Activated CD8-positive, alpha-beta memory T cell treated with anti-CD3 and anti-CD28 coated beads for 1 hour (primary cell): ENCODE measurements around the gene CROCC2.

Source experiments
- DNase-seq, 2 donors: peaks; one replicate each; pipeline ENCODE4 v3.0.0-alpha.2; 2020; ENCODE audit warnings: low read depth in 1 of 2; ENCODE audit errors: extremely low read depth in 1 of 2

The CROCC2 gene

DNA sequence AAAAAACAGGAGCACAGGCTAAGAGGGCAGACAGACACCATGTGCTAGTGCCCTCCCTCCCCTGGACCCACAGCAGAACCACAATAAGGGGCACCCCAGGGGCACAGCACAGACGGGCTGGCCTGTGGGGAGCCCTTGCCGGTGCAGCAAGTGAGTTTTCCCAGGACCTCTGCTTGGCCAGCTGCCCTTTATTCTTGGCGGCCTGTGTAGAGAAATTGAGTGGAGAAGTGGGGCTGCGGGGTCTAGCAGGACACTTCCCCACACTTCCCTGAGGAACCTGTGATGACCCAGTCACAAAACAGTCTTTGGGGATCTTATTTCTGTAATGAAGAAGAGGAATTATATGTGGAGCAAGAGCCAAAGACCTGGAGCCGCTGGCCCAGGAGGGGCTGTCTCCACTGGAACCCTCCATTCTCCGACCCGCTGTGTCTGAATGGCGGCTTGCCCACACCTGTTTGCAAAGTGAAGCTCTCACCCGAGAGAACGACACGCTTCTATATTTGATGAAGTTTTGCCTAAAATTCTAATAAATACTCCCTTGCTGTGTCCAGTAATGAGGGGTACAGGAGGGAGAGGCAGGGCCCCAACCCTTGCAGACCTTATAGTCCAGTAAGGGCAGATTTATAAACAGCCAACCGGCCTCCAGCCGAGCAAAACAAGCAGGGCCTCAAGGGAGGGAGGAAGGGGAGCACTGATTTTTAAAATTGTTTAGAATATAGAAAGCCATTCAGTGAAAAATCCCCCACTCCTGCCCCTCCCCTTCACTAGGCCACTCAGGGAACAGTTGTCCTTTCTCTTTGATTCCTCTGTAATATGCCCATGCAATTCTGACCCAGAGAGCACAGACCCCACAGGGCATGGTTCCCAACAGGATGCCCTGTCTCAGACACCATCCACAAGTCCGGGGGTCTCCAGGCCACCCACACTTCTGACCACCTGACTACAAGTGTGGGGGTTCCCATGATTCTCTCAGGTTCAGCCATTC, 47.6 kb downstream of the CROCC2 start:
- no peak for DNase-seq

- DNase-seq = no peak
Measured at GRCh38 chr2:240954436-240955305, 48.5 kb downstream of the CROCC2 start.

GRCh38 chr2:240955306-240956170, 49.4 kb downstream of the CROCC2 start:
- DNase-seq = no peak

- no peak for DNase-seq
Measured at GRCh38 chr2:240956171-240956934, 50.2 kb downstream of the CROCC2 start.

- no peak for DNase-seq
Measured at GRCh38 chr2:240956935-240957655, 51.0 kb downstream of the CROCC2 start.

DNA sequence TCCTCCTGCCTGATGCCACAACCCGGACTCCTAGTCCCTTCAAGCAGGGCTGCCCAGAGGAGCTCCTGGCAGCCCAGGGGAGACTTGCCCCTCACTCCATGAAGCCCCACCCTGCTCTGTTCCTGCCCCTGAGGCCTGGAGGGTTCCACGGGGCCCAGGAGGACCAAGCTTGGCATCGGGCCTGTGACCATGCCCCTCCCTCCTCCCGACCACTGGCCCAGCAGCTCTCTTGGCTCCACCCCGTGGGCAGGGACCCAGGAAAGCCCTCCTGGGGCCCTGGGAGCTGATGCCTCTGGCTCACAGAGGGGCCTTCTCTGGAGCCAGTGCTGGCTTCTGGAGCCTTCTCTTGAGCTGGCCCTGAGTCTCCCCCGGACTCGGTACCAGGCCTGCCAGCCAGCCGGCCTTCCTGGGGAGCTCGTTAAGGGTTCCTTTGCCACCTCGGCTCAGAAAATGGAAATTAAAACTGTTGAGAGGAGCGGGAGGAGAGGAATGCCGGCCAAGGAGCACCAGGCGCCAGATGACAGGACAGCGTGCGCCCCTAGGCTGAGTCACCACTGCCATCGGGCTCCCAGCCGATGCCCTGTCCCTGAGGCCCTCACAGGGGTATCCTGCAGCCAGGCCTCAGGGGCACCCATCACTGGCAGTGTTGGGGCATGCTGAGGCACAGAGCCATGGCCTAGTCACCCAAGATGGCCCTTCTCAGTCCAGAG, 51.7 kb downstream of the CROCC2 start:
- no peak for DNase-seq

DNA sequence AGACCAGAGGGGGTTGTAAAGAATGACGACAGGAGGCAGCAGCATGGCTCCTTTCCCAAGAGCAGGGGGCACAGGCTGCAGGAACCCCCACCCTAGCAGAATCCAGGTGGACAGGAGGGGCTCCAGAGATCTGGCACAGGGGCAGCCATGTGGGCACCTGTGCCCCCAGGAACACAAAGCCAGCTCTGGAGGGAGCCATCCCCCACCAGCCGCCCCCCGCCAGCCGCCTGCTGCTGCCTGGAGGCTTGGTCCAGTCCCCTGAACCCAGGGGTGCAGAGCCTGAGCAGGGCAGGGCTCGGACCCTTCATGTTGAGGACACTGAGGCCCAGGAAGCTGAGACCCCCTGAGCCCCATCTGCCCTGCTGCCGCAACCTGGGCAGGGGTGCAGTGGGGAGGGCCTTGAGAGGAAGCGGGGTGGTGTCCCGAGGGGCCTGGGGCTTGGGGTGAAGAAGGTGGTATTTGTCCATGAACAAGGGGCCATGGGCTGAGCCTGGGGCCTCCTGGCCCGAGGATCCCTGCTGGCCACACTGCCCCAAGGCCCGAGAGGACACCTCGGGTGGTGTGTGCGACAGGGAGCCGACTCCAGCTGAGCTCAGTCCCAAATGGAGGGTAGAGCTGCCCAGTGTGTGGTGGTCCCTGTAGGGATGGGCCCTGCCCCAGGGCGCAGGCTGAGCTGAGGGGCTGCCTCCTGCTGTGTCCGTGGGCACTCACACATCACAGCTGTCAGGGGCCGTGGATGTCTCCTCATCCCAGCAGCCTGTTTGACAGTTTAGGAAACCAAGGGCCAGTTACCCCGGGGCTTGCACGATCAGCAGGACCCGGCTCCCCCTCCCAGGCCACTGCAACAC, 52.5 kb downstream of the CROCC2 start:
- DNase-seq = no peak

DNA sequence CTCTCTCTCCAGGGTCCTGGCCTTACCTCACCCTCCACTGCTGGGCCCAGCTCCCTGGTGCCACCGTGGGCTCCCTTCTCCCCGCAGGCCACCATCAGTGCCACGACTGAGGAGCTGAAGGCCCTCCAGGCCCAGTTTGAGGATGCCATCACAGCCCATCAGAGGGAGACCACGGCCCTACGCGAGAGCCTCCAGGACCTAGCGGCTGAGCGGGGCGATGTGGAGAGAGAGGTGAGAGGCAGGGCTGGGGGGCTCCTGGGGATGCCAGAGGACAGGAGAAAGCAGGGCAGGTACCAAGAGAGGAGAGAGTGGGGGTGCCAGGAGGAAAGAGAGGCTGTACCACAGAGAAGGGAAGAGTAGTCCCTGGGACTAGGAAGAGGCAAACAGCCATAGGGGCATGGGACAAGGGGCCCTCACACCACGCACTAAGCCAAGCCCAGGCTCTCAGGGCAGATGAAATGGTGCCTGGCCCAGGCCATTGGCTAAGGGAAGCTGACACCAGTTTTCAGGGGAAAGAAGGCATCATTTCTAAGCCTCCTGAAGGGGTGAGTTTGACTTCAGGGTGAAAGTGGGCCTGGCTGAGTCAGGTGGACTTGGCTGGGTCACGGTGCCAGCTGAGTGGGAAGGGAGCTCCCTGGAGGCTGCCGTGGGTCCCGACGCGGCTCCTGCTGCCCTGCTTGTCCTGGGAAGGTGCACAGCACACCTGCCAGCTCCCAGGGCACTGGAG, 53.2 kb downstream of the CROCC2 start:
- no peak for DNase-seq

- no peak for DNase-seq
Measured at GRCh38 chr2:240959941-240960308, 53.8 kb downstream of the CROCC2 start.

- DNase-seq = no peak
Measured at GRCh38 chr2:240960309-240960970, 54.3 kb downstream of the CROCC2 start.

- no peak for DNase-seq
Measured at GRCh38 chr2:240960971-240961876, 55.1 kb downstream of the CROCC2 start.

- no peak for DNase-seq
Measured at GRCh38 chr2:240961910-240962299, 55.8 kb downstream of the CROCC2 start.

DNA sequence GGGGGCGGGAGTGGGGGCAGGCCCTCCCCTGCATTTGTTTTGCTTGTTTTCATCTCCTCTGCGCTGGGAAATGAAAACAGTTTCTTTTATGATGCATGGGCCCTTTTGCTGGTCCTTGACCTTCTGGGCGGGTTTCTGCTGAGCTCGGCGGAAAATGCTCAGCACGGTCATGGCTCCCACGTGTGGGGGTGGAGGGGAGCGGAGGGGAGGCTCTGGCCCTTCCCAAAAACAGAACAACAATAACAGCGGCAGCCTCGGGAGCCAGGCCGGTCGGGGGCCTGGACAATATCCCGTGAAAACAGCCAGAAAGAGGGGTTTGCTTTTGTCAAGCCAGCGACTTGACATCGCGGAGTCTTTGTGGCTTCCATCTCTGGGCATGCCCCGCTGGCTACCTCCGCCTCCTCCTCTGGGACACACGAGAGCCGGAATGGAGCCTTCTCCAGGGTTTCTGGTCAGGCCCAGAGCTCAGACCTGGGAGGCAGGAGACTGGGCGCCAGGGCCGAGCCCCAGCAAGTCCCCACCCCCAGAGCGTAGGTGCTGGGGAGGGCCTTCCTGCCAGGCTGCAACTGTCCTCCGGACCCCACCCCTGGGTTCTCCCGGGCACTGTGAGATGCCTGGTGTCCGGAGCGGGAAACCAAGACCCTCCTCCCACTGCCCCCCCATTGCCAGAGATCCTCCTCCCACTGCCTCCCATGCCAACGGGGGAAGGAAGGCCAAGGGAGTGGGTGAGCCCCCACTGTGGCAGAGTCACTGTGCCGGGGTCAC, 56.3 kb downstream of the CROCC2 start:
- DNase-seq = no peak

GRCh38 chr2:240963065-240963867, 57.1 kb downstream of the CROCC2 start:
- no peak for DNase-seq
